Loucy (cell line): ENCODE measurements around the gene SOCS2.

ENCODE experiments used
- H2AFZ ChIP-seq: fragments of 200-600 bp; sonication (generic); 2 replicates; pipeline ENCODE4 v1.6.0; 2016; ENCODE audit warnings: antibody characterized with exemption, mild to moderate bottlenecking, low read length, moderate library complexity
- H3F3A ChIP-seq: fragments of 200-600 bp; 2 replicates; pipeline ENCODE4 v1.6.0; 2016; ENCODE audit warnings: antibody characterized with exemption, low read depth, mild to moderate bottlenecking
- H3K27me3 ChIP-seq: fragments of 200-600 bp; sonication (generic); 2 replicates; pipeline ENCODE4 v1.6.1; 2014; ENCODE audit warnings: low read length, mild to moderate bottlenecking; ENCODE audit not compliant: insufficient read depth, poor library complexity, severe bottlenecking
- H3K36me3 ChIP-seq: fragments of 200-600 bp; sonication (generic); 2 replicates; pipeline ENCODE4 v1.6.1; 2016; ENCODE audit warnings: low read length; ENCODE audit not compliant: insufficient read depth
- H3K4me1 ChIP-seq: fragments of 200-600 bp; sonication (generic); 2 replicates; pipeline ENCODE4 v1.5.1; 2014; ENCODE audit warnings: low read length, mild to moderate bottlenecking; ENCODE audit not compliant: insufficient read depth, poor library complexity, severe bottlenecking
- H3K4me2 ChIP-seq: fragments of 200-600 bp; sonication (generic); 2 replicates; pipeline ENCODE4 v1.6.0; 2014; ENCODE audit warnings: antibody characterized with exemption, low read length, low read depth, mild to moderate bottlenecking; ENCODE audit not compliant: poor library complexity, severe bottlenecking
- H3K4me3 ChIP-seq: fragments of 200-600 bp; sonication (generic); 2 replicates; pipeline ENCODE4 v1.5.1; 2014; ENCODE audit warnings: low read length, mild to moderate bottlenecking, mixed read lengths; ENCODE audit not compliant: poor library complexity, severe bottlenecking
- H3K79me2 ChIP-seq: fragments of 200-600 bp; sonication (generic); 2 replicates; pipeline ENCODE4 v1.6.1; 2014; ENCODE audit warnings: low read length; ENCODE audit not compliant: insufficient read depth
- H3K9ac ChIP-seq: fragments of 200-600 bp; sonication (generic); 2 replicates; pipeline ENCODE4 v1.6.0; 2014; ENCODE audit warnings: mild to moderate bottlenecking, low read depth, low read length, moderate library complexity; ENCODE audit not compliant: poor library complexity, severe bottlenecking
- H3K9me2 ChIP-seq: fragments of 200-600 bp; sonication (generic); replicated peaks from 2 replicates; pipeline ENCODE4 v1.6.1; 2016; ENCODE audit warnings: low read depth, low read length, mixed read lengths
- H3K9me3 ChIP-seq: fragments of 200-600 bp; sonication (generic); 2 replicates; pipeline ENCODE4 v1.6.1; 2014; ENCODE audit warnings: mild to moderate bottlenecking, antibody characterized with exemption, low read length, low read depth; ENCODE audit not compliant: insufficient read depth
- H4K20me1 ChIP-seq: fragments of 200-600 bp; sonication (generic); 2 replicates; pipeline ENCODE4 v1.6.0; 2014; ENCODE audit warnings: antibody characterized with exemption, low read length, mild to moderate bottlenecking; ENCODE audit not compliant: insufficient read depth, poor library complexity, severe bottlenecking
- EZH2phosphoT487 ChIP-seq: fragments of 200-600 bp; IDR thresholded peaks from 2 replicates; pipeline ENCODE4 v1.6.1; 2018; ENCODE audit warnings: antibody characterized with exemption, mild to moderate bottlenecking, moderate library complexity, borderline replicate concordance
- TF ChIP-seq, protein P1 (sequence below): fragments of 200-600 bp; sonication (generic); conservative IDR thresholded peaks from 2 replicates; pipeline ENCODE4 v1.5.1; 2014; ENCODE audit warnings: mild to moderate bottlenecking, antibody characterized with exemption, low read length

The SOCS2 gene

GRCh38 chr12:93616584-93617101 is 44.2 kb downstream of the SOCS2 start:
- Histone ChIP-seq H2AFZ (no peak overlapping the region), H3K4me2 (no peak overlapping the region), H3K36me3 (no peaks in the 10 kb centered on the region)

DNA sequence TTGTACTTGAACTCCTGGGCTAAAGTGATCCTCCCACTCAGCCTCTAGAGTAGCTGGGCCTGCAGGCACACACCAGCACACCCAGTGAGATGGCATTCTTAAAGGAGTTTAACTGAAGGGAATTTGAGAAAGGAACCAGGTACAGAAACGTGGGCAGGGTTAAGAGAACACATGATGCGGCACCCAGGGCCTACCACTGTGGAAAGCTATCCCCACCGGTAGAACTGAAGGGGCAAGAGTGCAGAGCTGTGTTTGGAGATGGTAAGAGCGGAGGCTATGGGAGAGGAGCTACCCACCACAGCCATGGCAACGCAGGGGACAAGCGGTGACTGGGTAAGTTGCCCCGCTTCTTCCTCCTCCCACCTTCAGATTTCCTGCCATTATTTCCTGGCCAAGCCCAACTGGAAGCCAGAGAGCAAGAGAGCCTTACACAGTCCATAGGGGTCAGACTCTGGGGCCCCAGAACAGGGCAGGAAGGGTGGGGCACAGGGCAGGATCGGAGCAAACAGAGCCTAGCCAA is 46.5 kb downstream of the SOCS2 start:
- no peaks in the 10 kb centered on the region for H3F3A ChIP-seq
- no peaks in the 10 kb centered on the region for H3K36me3 ChIP-seq
- TF ChIP-seq, protein P1, sequence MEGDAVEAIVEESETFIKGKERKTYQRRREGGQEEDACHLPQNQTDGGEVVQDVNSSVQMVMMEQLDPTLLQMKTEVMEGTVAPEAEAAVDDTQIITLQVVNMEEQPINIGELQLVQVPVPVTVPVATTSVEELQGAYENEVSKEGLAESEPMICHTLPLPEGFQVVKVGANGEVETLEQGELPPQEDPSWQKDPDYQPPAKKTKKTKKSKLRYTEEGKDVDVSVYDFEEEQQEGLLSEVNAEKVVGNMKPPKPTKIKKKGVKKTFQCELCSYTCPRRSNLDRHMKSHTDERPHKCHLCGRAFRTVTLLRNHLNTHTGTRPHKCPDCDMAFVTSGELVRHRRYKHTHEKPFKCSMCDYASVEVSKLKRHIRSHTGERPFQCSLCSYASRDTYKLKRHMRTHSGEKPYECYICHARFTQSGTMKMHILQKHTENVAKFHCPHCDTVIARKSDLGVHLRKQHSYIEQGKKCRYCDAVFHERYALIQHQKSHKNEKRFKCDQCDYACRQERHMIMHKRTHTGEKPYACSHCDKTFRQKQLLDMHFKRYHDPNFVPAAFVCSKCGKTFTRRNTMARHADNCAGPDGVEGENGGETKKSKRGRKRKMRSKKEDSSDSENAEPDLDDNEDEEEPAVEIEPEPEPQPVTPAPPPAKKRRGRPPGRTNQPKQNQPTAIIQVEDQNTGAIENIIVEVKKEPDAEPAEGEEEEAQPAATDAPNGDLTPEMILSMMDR = no peak
- TF ChIP-seq EZH2phosphoT487 = no peak
- no peaks in the 10 kb centered on the region for H3K9me3 ChIP-seq
- H3K4me1 ChIP-seq = no peaks in the 10 kb centered on the region
- H3K4me3 ChIP-seq = no peak overlapping the region
- H3K9me2 ChIP-seq = no peaks in the 10 kb centered on the region
- no peaks in the 10 kb centered on the region for H3K27me3 ChIP-seq
- H2AFZ ChIP-seq = no peak overlapping the region
- no peaks in the 10 kb centered on the region for H4K20me1 ChIP-seq
- H3K4me2 ChIP-seq = no peak overlapping the region
- no peaks in the 10 kb centered on the region for H3K79me2 ChIP-seq
- H3K9ac ChIP-seq = no peak overlapping the region

More at GRCh38 chr12:93616584-93617101, 44.2 kb downstream of the SOCS2 start:
- TF ChIP-seq EZH2phosphoT487 = no peak
- Histone ChIP-seq H3K79me2 (no peaks in the 10 kb centered on the region), H3K9ac (no peak overlapping the region), H3K9me2 (no peaks in the 10 kb centered on the region), H4K20me1 (no peaks in the 10 kb centered on the region), H3K9me3 (no peaks in the 10 kb centered on the region), H3K4me3 (no peak overlapping the region), H3K4me1 (no peaks in the 10 kb centered on the region), H3F3A (no peaks in the 10 kb centered on the region), H3K27me3 (no peaks in the 10 kb centered on the region)

GRCh38 chr12:93621986-93622385 is 49.5 kb downstream of the SOCS2 start:
- no peaks in the 10 kb centered on the region for H3K27me3 ChIP-seq
- H3K9me2 ChIP-seq = no peaks in the 10 kb centered on the region
- no peak overlapping the region for H3K4me2 ChIP-seq
- H3F3A ChIP-seq = no peaks in the 10 kb centered on the region
- H3K4me1 ChIP-seq = no peaks in the 10 kb centered on the region
- no peak overlapping the region for H2AFZ ChIP-seq
- H4K20me1 ChIP-seq = no peaks in the 10 kb centered on the region
- H3K36me3 ChIP-seq = no peaks in the 10 kb centered on the region
- no peak overlapping the region for H3K9ac ChIP-seq
- H3K79me2 ChIP-seq = no peaks in the 10 kb centered on the region
- TF ChIP-seq EZH2phosphoT487 = no peak
- TF ChIP-seq, protein P1 = no peak
- H3K4me3 ChIP-seq = no peak overlapping the region
- no peaks in the 10 kb centered on the region for H3K9me3 ChIP-seq

DNA sequence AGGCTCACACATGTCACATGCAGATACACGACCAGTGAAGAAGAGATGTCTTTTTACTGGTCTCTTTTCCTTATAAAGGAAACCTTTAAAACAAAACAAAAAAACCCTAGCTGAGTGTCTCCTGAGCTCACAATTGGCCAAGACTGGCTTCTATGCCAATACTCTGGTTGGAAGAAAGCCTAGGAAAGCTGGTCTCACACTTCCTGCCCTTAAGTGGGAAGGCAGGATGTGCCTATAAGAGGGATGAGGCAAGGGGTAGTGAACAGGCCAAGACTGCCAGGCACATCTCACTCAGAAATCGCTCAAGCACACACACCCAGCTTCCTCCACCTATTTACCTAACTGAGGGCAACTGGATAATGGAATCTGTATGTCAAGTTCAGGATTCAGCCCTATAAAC is 50.0 kb downstream of the SOCS2 start:
- Histone ChIP-seq H3K9me2 (no peaks in the 10 kb centered on the region), H3K27me3 (no peaks in the 10 kb centered on the region), H3K4me2 (no peak overlapping the region), H3K36me3 (no peaks in the 10 kb centered on the region), H4K20me1 (no peaks in the 10 kb centered on the region), H3K79me2 (no peaks in the 10 kb centered on the region), H3K9ac (no peak overlapping the region), H3K4me1 (no peaks in the 10 kb centered on the region), H3K4me3 (no peak overlapping the region), H3K9me3 (no peaks in the 10 kb centered on the region), H3F3A (no peaks in the 10 kb centered on the region), H2AFZ (no peak overlapping the region)
- TF ChIP-seq, protein P1 = no peak
- no peak for TF ChIP-seq EZH2phosphoT487
